H1 (cell line): ENCODE results near the gene EFCAB6. TPM values are rescaled to one million over a fixed set of nuclear protein-coding genes. Genes with fewer than 3 reads are reported as not detected.

Experiments
- CTCF ChIA-PET: fragments of 300-600 bp; sonication (Branson Sonifier 250); formaldehyde crosslinking; loops from one replicate; lab custom pipeline; 2021; ENCODE audit not compliant: partially characterized antibody; lab: Charles Lee
- POLR2A ChIA-PET: fragments of 300-600 bp; sonication (Branson Sonifier 250); formaldehyde crosslinking; loops from one replicate; lab custom pipeline; 2021; ENCODE audit warnings: inconsistent platforms; ENCODE audit not compliant: partially characterized antibody; lab: Charles Lee
- DNase-seq, 2 experiments: peaks; one replicate each; pipeline versions ENCODE4 v3.0.0 to v3.0.0-alpha.2; 2010 to 2022; ENCODE audit warnings: low spot score in 2 of 2, low read depth in 1 of 2, mixed read lengths in 1 of 2
- FAIRE-seq: peaks from 2 replicates; lab custom pipeline; 2011; peaks lifted over from hg19 to GRCh38; lab: Jason Lieb, UNC
- H2AFZ ChIP-seq: 2 replicates; pipeline ENCODE4 v1.8.1; 2012; ENCODE audit warnings: low read length, inconsistent platforms
- H2AK5ac ChIP-seq: 2 replicates; pipeline ENCODE4 v1.6.1; 2013; ENCODE audit warnings: low read depth, low read length
- H2BK120ac ChIP-seq: replicated peaks from 2 replicates; pipeline ENCODE3; 2013; ENCODE audit warnings: low read depth, low read length, inconsistent platforms
- H2BK12ac ChIP-seq: 2 replicates; pipeline ENCODE4 v1.6.1; 2013; ENCODE audit warnings: low read depth, low read length
- H2BK15ac ChIP-seq: 2 replicates; pipeline ENCODE4 v1.6.1; 2013; ENCODE audit warnings: low read length
- H2BK20ac ChIP-seq: 2 replicates; pipeline ENCODE4 v1.6.1; 2013; ENCODE audit warnings: low read length
- H2BK5ac ChIP-seq: 2 replicates; pipeline ENCODE4 v1.6.1; 2013; ENCODE audit warnings: low read depth, low read length
- H3K14ac ChIP-seq: 2 replicates; pipeline ENCODE4 v1.6.1; 2013; ENCODE audit warnings: inconsistent platforms; ENCODE audit not compliant: insufficient read length
- H3K18ac ChIP-seq: 2 replicates; pipeline ENCODE4 v1.6.1; 2013; ENCODE audit warnings: low read length; ENCODE audit errors: extremely low read depth
- H3K23ac ChIP-seq: 2 replicates; pipeline ENCODE4 v1.6.1; 2013; ENCODE audit warnings: inconsistent platforms; ENCODE audit not compliant: insufficient read length
- H3K23me2 ChIP-seq: 2 replicates; pipeline ENCODE4 v1.6.1; 2013; ENCODE audit warnings: low read depth, low read length
- H3K27ac ChIP-seq: 2 replicates; pipeline ENCODE4 v1.6.1; 2011; ENCODE audit warnings: low read depth, low read length, inconsistent platforms
- H3K27me3 ChIP-seq, 4 experiments: replicated peaks in 1 of 4; 1 replicate in 1 of 4; 2 replicates in 3 of 4; pipeline versions ENCODE4 v1.6.1 to v1.8.1; 2011 to 2013; ENCODE audit warnings: low read length in 3 of 4, mild to moderate bottlenecking in 3 of 4, inconsistent platforms in 2 of 4, mixed read lengths in 2 of 4, moderate library complexity in 1 of 4; ENCODE audit not compliant: control insufficient read depth in 3 of 4, insufficient read depth in 3 of 4; ENCODE audit errors: extremely low read depth in 1 of 4
- H3K36me3 ChIP-seq, 4 experiments: 2 replicates each; pipeline versions ENCODE4 v1.6.1 to v1.8.1; 2011 to 2013; ENCODE audit warnings: mild to moderate bottlenecking in 4 of 4, low read length in 3 of 4, moderate library complexity in 2 of 4, control low read depth in 1 of 4, inconsistent platforms in 1 of 4; ENCODE audit not compliant: insufficient read depth in 4 of 4, control insufficient read depth in 2 of 4
- H3K4ac ChIP-seq: replicated peaks from 2 replicates; pipeline ENCODE3; 2013; ENCODE audit warnings: low read length, low read depth, mixed read lengths, inconsistent platforms; ENCODE audit not compliant: insufficient read length
- H3K4me1 ChIP-seq, 4 experiments: replicated peaks in 1 of 4; 1 replicate in 1 of 4; 2 replicates in 3 of 4; pipeline versions ENCODE4 v1.6.1 to v1.8.1; 2011 to 2013; ENCODE audit warnings: low read length in 3 of 4, inconsistent platforms in 2 of 4, mixed read lengths in 1 of 4; ENCODE audit not compliant: insufficient read depth in 4 of 4, control insufficient read depth in 3 of 4
- H3K4me2 ChIP-seq, 2 experiments: 2 replicates each; pipeline versions ENCODE4 v1.6.1 to v1.8.1; 2011 to 2013; ENCODE audit warnings: low read depth in 2 of 2, low read length in 2 of 2, control low read depth in 1 of 2, inconsistent platforms in 1 of 2, mild to moderate bottlenecking in 1 of 2; ENCODE audit not compliant: insufficient read depth in 1 of 2
- H3K4me3 ChIP-seq, 4 experiments: fragments of 200-600, 300-600 bp in 1 of 4; sonication (generic), shearing (Covaris generic), sonication (Bioruptor Twin) in 1 of 4; 2 replicates each; pipeline versions ENCODE4 v1.5.1 to v1.8.1; 2011 to 2016; ENCODE audit warnings: low read length in 4 of 4, low read depth in 3 of 4, control low read depth in 2 of 4, inconsistent platforms in 2 of 4, mild to moderate bottlenecking in 2 of 4, mixed read lengths in 1 of 4, moderate library complexity in 1 of 4; ENCODE audit not compliant: insufficient read depth in 2 of 4; ENCODE audit errors: extremely low read depth in 1 of 4
- H3K56ac ChIP-seq: replicated peaks from 2 replicates; pipeline ENCODE3; 2013; ENCODE audit warnings: low read depth, mild to moderate bottlenecking, mixed read lengths, low read length, inconsistent platforms; ENCODE audit not compliant: insufficient read length
- H3K79me1 ChIP-seq: 2 replicates; pipeline ENCODE4 v1.6.1; 2013; ENCODE audit warnings: low read depth, low read length, control low read depth
- H3K79me2 ChIP-seq, 2 experiments: 2 replicates each; pipeline versions ENCODE4 v1.6.1 to v1.8.1; 2012 to 2013; ENCODE audit warnings: low read length in 2 of 2, mild to moderate bottlenecking in 2 of 2, inconsistent platforms in 1 of 2; ENCODE audit not compliant: insufficient read depth in 2 of 2, control insufficient read depth in 1 of 2
- H3K9ac ChIP-seq, 4 experiments: replicated peaks in 1 of 4; 1 replicate in 1 of 4; 2 replicates in 3 of 4; pipeline versions ENCODE4 v1.6.1 to v1.8.1; 2011 to 2013; ENCODE audit warnings: low read depth in 3 of 4, low read length in 3 of 4, control low read depth in 2 of 4, mild to moderate bottlenecking in 2 of 4, moderate library complexity in 2 of 4, inconsistent platforms in 1 of 4; ENCODE audit errors: extremely low read depth in 1 of 4
- H3K9me3 ChIP-seq, 2 experiments: 2 replicates each; pipeline versions ENCODE4 v1.6.1 to v1.8.1; 2012 to 2013; ENCODE audit warnings: mild to moderate bottlenecking in 2 of 2, moderate library complexity in 2 of 2, control low read depth in 1 of 2, inconsistent platforms in 1 of 2, low read depth in 1 of 2, low read length in 1 of 2, mixed read lengths in 1 of 2; ENCODE audit not compliant: insufficient read depth in 2 of 2
- H4K20me1 ChIP-seq, 2 experiments: replicated peaks in 1 of 2; 2 replicates each; pipeline versions ENCODE3 to v1.8.1; 2011 to 2013; ENCODE audit warnings: inconsistent platforms in 2 of 2, low read length in 2 of 2, mild to moderate bottlenecking in 1 of 2; ENCODE audit not compliant: insufficient read depth in 2 of 2, control insufficient read depth in 1 of 2
- H4K5ac ChIP-seq: 2 replicates; pipeline ENCODE4 v1.6.1; 2013; ENCODE audit warnings: low read length, low read depth, mixed read lengths, inconsistent platforms; ENCODE audit not compliant: insufficient read length
- H4K8ac ChIP-seq: 2 replicates; pipeline ENCODE4 v1.8.0; 2013; ENCODE audit warnings: mild to moderate bottlenecking, moderate library complexity, low read length, inconsistent platforms; ENCODE audit not compliant: insufficient read depth; ENCODE audit errors: extremely low read depth
- H4K91ac ChIP-seq: replicated peaks from 2 replicates; pipeline ENCODE3; 2013; ENCODE audit warnings: low read length, mixed read lengths, inconsistent platforms; ENCODE audit not compliant: insufficient read length
- BRCA1 ChIP-seq: IDR thresholded peaks from 2 replicates; pipeline ENCODE4 v1.6.1; 2012; ENCODE audit warnings: low read depth, low read length, improper control_type of control experiment
- EZH2 ChIP-seq: fragments of 200-600 bp; sonication (generic); IDR thresholded peaks from 2 replicates; pipeline ENCODE4 v1.7.1; 2012; ENCODE audit warnings: low read depth, mild to moderate bottlenecking, moderate library complexity, low read length, inconsistent platforms; ENCODE audit not compliant: severe bottlenecking
- HDAC2 ChIP-seq, 2 experiments: fragments of 300-600 bp in 1 of 2; sonication (generic) in 1 of 2; IDR thresholded peaks; 2 replicates each; pipeline ENCODE4 v1.6.1; 2011 to 2012; ENCODE audit warnings: low read depth in 2 of 2, low read length in 2 of 2, mild to moderate bottlenecking in 2 of 2, moderate library complexity in 2 of 2, borderline replicate concordance in 1 of 2, inconsistent platforms in 1 of 2
- NANOG ChIP-seq: IDR thresholded peaks from 2 replicates; pipeline ENCODE4 v1.6.1; 2011; ENCODE audit warnings: low read length, low read depth, mild to moderate bottlenecking, inconsistent platforms; ENCODE audit not compliant: insufficient read depth, poor library complexity, severe bottlenecking
- RFX5 ChIP-seq: IDR thresholded peaks from 2 replicates; pipeline ENCODE4 v1.6.1; 2011; ENCODE audit warnings: low read depth, low read length, improper control_type of control experiment, borderline replicate concordance
- SP4 ChIP-seq: IDR thresholded peaks from 2 replicates; pipeline ENCODE4 v1.6.1; 2012; ENCODE audit warnings: low read length, inconsistent platforms
- SRF ChIP-seq: IDR thresholded peaks from 2 replicates; pipeline ENCODE4 v1.6.1; 2011; ENCODE audit warnings: mild to moderate bottlenecking, low read depth, low read length, moderate library complexity
- TAF1 ChIP-seq: IDR thresholded peaks from 2 replicates; pipeline ENCODE4 v1.6.1; 2011; ENCODE audit warnings: mild to moderate bottlenecking, low read depth, low read length
- WGBS, 2 experiments: shearing (Covaris generic) in 1 of 2; methylation state at CpG; one replicate each; pipeline versions ENCODE4 v1.1.6 to v1.1.7; 2013 to 2015; ENCODE audit warnings: low lambda C conversion rate in 2 of 2, mixed read lengths in 2 of 2, inconsistent platforms in 1 of 2, low coverage in 1 of 2, missing lambda C conversion rate in 1 of 2; ENCODE audit not compliant: insufficient replicate concordance in 2 of 2, insufficient coverage in 1 of 2, insufficient read length in 1 of 2; ENCODE audit errors: extremely low coverage in 1 of 2, missing lambda C conversion rate in 1 of 2; 5-methylcytosine and 5-hydroxymethylcytosine counted together
- polyA plus RNA-seq, 7 experiments: library from polyadenylated mRNA; depleted of rRNA in 3 of 7; stranded (reverse) in 5 of 7; unstranded in 2 of 7; fragments of >200 nt in 5 of 7; fragments of 200-250 nt in 2 of 7; gene quantifications; 1 replicate in 5 of 7; 2 replicates in 1 of 7; 4 replicates in 1 of 7; pipeline versions ENCODE4 v1.2.1 to v1.2.3, GENCODE V29; 2011 to 2013; ENCODE audit warnings: missing spikeins in 2 of 7, mixed read lengths in 2 of 7
- total RNA-seq: library from RNA; stranded (reverse); fragmentation: NEBNext Ultra II Directional; extraction: Animal tissue kit (Norgen Biotek cat#: 25700); gene quantifications from 2 replicates; pipeline ENCODE4 v1.2.1, GENCODE V29; 2021
- TF ChIP-seq, protein P1 (sequence below): IDR thresholded peaks from 2 replicates; pipeline ENCODE4 v1.6.1; 2012; ENCODE audit warnings: inconsistent platforms
- TF ChIP-seq, protein P2 (sequence below): IDR thresholded peaks from 2 replicates; pipeline ENCODE4 v1.6.1; 2012; ENCODE audit warnings: low read length, inconsistent platforms

EFCAB6 gene
- total and polyA plus RNA-seq, 2 of the 8 experiments (the other 6 are each of a cell fraction or from before 2014, with no cell fraction given): 0.32 to 1.7 TPM

DNA sequence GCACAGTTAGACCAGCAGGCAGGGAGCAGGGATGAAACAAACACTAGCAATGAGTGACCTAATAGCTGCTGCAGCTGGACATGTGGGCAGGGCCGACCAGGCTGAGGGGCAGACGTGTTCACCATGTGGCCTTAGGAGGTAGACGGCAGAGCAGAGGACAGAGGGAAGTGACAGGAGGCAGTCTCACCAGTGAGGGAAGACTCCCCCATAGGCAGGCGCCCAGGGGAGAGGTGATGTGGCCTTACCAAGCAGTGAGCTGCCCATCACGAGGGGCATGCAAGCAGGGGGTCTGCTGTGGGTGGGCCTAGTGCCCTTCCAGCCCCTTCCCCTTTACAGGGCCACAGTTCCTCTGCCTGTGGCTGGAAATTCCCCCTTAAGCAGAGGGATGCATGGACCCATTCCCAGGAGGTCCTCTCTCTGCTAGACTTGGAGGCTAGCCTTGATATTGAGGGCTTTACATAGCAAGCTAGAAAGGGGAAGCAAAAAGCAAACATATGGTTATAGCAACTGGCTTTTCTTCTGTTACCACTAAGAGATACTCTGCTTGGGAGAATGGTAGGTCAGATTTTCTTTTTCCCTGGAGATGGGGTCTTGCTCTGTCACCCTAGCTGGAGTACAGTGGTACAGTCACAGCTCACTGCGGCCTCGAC is 332.7 kb downstream of the EFCAB6 start:
- no peak overlapping the region for H2BK5ac ChIP-seq
- FAIRE-seq (no peak), DNase-seq (no peak)
- ChIA-PET POLR2A (interaction anchor here (1.2 kb wide), 1 partner anchor 11 kb away, joined by 3 read pairs; no protein-coding TSS in a partner anchor), CTCF (interaction anchor here (0.7 to 2.2 kb wide), 3 partner anchors 10 to 11 kb away, joined by 3 to 5 read pairs (median 3); no protein-coding TSS in a partner anchor)
- H4K91ac ChIP-seq: no peak overlapping the region
- H2AK5ac ChIP-seq: no peak overlapping the region
- no peak overlapping the region for H3K56ac ChIP-seq
- 92% methylated on average over 7 of the region's 7 CpGs; no CpG with 5 or more reads in 1 of the 2 experiments for WGBS, 2 experiments
- no peaks in the 10 kb centered on the region for H3K79me2 ChIP-seq
- H2BK120ac ChIP-seq: no peak overlapping the region
- H3K27ac ChIP-seq: no peak overlapping the region
- no peak overlapping the region for H3K23ac ChIP-seq
- no peak overlapping the region for H3K4me3 ChIP-seq
- H2BK15ac ChIP-seq: no peak overlapping the region
- H4K5ac ChIP-seq: no peak overlapping the region
- H3K9ac ChIP-seq: no peak overlapping the region
- no peaks in the 10 kb centered on the region; a peak in 1 of 7 replicates for H3K27me3 ChIP-seq
- no peak overlapping the region for H3K14ac ChIP-seq
- H3K36me3 ChIP-seq: no peaks in the 10 kb centered on the region
- H3K4me2 ChIP-seq: no peak overlapping the region
- no peak overlapping the region for H2BK12ac ChIP-seq
- H3K4ac ChIP-seq: no peak overlapping the region
- H2BK20ac ChIP-seq: no peak overlapping the region
- no peak overlapping the region for H3K18ac ChIP-seq
- peaks cover 0 to 5% (median 1%) of the 10 kb centered on the region in 4 experiments; a peak in 2 of 7 replicates for H3K4me1 ChIP-seq
- no peak overlapping the region for H4K8ac ChIP-seq
- H3K79me1 ChIP-seq: no peaks in the 10 kb centered on the region
- no peak overlapping the region for H2AFZ ChIP-seq
- H4K20me1 ChIP-seq: peaks cover 0 to 4% of the 10 kb centered on the region in 2 experiments
- no peaks in the 10 kb centered on the region for H3K9me3 ChIP-seq
- peaks cover 8% of the 10 kb centered on the region; the same call in 1 of the 2 replicates for H3K23me2 ChIP-seq
- TF ChIP-seq TAF1 (no peak), SRF (no peak), SP4 (no peak), NANOG (no peak), BRCA1 (no peak), RFX5 (no peak), HDAC2 (IDR thresholded peaks at IDR 0.05; ENCODE audit: borderline replicate concordance in 1 of 2, low read depth in 2 of 2, low read length in 2 of 2) (no peak), EZH2 (no peak)
- TF ChIP-seq, protein P1, sequence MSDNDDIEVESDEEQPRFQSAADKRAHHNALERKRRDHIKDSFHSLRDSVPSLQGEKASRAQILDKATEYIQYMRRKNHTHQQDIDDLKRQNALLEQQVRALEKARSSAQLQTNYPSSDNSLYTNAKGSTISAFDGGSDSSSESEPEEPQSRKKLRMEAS: no peak
- TF ChIP-seq, protein P2, sequence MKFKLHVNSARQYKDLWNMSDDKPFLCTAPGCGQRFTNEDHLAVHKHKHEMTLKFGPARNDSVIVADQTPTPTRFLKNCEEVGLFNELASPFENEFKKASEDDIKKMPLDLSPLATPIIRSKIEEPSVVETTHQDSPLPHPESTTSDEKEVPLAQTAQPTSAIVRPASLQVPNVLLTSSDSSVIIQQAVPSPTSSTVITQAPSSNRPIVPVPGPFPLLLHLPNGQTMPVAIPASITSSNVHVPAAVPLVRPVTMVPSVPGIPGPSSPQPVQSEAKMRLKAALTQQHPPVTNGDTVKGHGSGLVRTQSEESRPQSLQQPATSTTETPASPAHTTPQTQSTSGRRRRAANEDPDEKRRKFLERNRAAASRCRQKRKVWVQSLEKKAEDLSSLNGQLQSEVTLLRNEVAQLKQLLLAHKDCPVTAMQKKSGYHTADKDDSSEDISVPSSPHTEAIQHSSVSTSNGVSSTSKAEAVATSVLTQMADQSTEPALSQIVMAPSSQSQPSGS: no peak
